ENCODE results near the gene ODF2.
"Not testable (repeated sequence)": the region's sequence is repeated elsewhere in the genome, so short reads cannot be mapped to it uniquely, and the experiment has no call there.

Gene ODF2

GRCh38 chr9:128421482-128421996 is 34.3 kb upstream of the ODF2 start:
- no peaks in the 10 kb centered on the region for H3K36me3 ChIP-seq (ENCODE audit: insufficient read depth, low read length)
- TF ChIP-seq POLR2AphosphoS5 (IDR thresholded peaks at IDR 0.05; ENCODE audit: borderline replicate concordance, low read depth, low read length) (no peak), EZH2 (IDR thresholded peaks at IDR 0.05) (no peak), FOXP2 (optimal IDR thresholded peaks at IDR 0.05; ENCODE audit: control extremely low read depth, extremely low read length, insufficient read depth) (no peak)
- no peak overlapping the region for H3K27ac ChIP-seq
- DNase-seq (ENCODE audit: low read depth, low spot score) = no peak
- no peaks in the 10 kb centered on the region for H3K9me3 ChIP-seq (ENCODE audit: low read depth, low read length)
- H3K9ac ChIP-seq (ENCODE audit: insufficient read length) = no peak overlapping the region
- no peak overlapping the region for H3K4me3 ChIP-seq

GRCh38 chr9:128422022-128422782 is 33.6 kb upstream of the ODF2 start:
- not testable (repeated sequence) for H3K36me3 ChIP-seq (ENCODE audit: insufficient read depth, low read length); DNase-seq (ENCODE audit: low read depth, low spot score); H3K4me3 ChIP-seq; H3K27ac ChIP-seq; H3K9ac ChIP-seq (ENCODE audit: insufficient read length); H3K9me3 ChIP-seq (ENCODE audit: low read depth, low read length)

DNA sequence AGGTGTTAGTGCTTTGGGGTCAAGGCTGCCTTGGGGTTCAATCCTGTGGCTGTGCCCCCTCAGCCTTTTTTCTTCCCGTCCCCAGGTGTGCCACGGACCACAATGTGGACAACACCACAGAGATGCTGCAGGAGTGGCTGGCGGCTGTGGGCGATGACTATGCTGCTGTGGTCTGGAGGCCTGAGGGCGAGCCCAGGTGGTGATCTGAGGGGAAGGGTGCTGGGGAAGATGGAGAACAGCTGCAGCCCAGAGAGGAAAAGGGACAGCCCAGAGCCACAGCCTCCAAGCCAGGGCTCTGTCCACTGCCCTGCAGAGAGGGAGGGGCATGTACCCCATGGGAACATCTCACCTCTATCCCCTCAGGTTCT is 33.0 kb upstream of the ODF2 start:
- H3K27ac ChIP-seq = no peak overlapping the region
- H3K9ac ChIP-seq (ENCODE audit: insufficient read length) = no peak overlapping the region
- no peaks in the 10 kb centered on the region for H3K9me3 ChIP-seq (ENCODE audit: low read depth, low read length)
- TF ChIP-seq POLR2AphosphoS5 (IDR thresholded peaks at IDR 0.05; ENCODE audit: borderline replicate concordance, low read depth, low read length) (no peak), FOXP2 (optimal IDR thresholded peaks at IDR 0.05; ENCODE audit: control extremely low read depth, extremely low read length, insufficient read depth) (no peak), EZH2 (IDR thresholded peaks at IDR 0.05) (no peak)
- no peak for DNase-seq (ENCODE audit: low read depth, low spot score)
- H3K4me3 ChIP-seq = no peak overlapping the region
- H3K36me3 ChIP-seq (ENCODE audit: insufficient read depth, low read length) = no peaks in the 10 kb centered on the region

DNA sequence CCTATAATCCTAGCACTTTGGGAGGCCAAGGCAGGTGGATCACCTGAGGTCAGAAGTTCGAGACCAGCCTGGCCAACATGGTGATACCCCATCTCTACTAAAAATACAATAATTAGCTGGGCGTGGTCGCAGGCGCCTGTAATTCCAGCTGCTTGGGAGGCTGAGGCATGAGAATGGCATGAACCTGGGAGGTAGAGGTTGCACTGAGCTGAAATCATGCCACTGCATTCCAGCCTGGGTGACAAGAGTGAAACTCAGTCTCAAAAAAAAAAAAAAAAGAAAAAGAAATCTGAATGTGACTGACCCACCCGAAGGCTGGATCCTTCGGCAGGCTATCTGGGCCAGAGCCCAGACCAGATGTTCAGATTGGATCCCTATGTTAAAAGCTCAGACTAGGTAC is 32.5 kb upstream of the ODF2 start:
- H3K27ac ChIP-seq; H3K9me3 ChIP-seq (ENCODE audit: low read depth, low read length); DNase-seq (ENCODE audit: low read depth, low spot score); H3K9ac ChIP-seq (ENCODE audit: insufficient read length); H3K36me3 ChIP-seq (ENCODE audit: insufficient read depth, low read length); H3K4me3 ChIP-seq: not testable (repeated sequence)

- no peak overlapping the region for H3K27ac ChIP-seq
- TF ChIP-seq EZH2 (IDR thresholded peaks at IDR 0.05) = no peak
- TF ChIP-seq POLR2AphosphoS5 (IDR thresholded peaks at IDR 0.05; ENCODE audit: borderline replicate concordance, low read depth, low read length) = no peak
- TF ChIP-seq FOXP2 (optimal IDR thresholded peaks at IDR 0.05; ENCODE audit: control extremely low read depth, extremely low read length, insufficient read depth) = no peak
- H3K9me3 ChIP-seq (ENCODE audit: low read depth, low read length) = no peaks in the 10 kb centered on the region
These were observed 31.5 kb upstream of the ODF2 start for GRCh38 chr9:128424268-128424780.

GRCh38 chr9:128428644-128429512 is 26.9 kb upstream of the ODF2 start:
- H3K36me3 ChIP-seq (ENCODE audit: insufficient read depth, low read length) = no peaks in the 10 kb centered on the region
- no peak overlapping the region for H3K4me3 ChIP-seq
- DNase-seq (ENCODE audit: low read depth, low spot score) = no peak
- H3K9me3 ChIP-seq (ENCODE audit: low read depth, low read length) = no peaks in the 10 kb centered on the region
- H3K9ac ChIP-seq (ENCODE audit: insufficient read length) = no peak overlapping the region
- TF ChIP-seq POLR2AphosphoS5 (IDR thresholded peaks at IDR 0.05; ENCODE audit: borderline replicate concordance, low read depth, low read length) = no peak
- TF ChIP-seq FOXP2 (optimal IDR thresholded peaks at IDR 0.05; ENCODE audit: control extremely low read depth, extremely low read length, insufficient read depth) = no peak
- no peak for TF ChIP-seq EZH2 (IDR thresholded peaks at IDR 0.05)
- no peak overlapping the region for H3K27ac ChIP-seq

More at GRCh38 chr9:128424268-128424780, 31.5 kb upstream of the ODF2 start:
- no peak overlapping the region for H3K9ac ChIP-seq (ENCODE audit: insufficient read length)
- DNase-seq (ENCODE audit: low read depth, low spot score) = no peak
- H3K36me3 ChIP-seq (ENCODE audit: insufficient read depth, low read length) = no peaks in the 10 kb centered on the region
- H3K4me3 ChIP-seq = no peak overlapping the region

GRCh38 chr9:128429513-128430086 is 26.2 kb upstream of the ODF2 start:
- Histone ChIP-seq H3K9me3 (ENCODE audit: low read depth, low read length) (no peaks in the 10 kb centered on the region), H3K36me3 (ENCODE audit: insufficient read depth, low read length) (no peaks in the 10 kb centered on the region), H3K27ac (no peak overlapping the region), H3K9ac (ENCODE audit: insufficient read length) (no peak overlapping the region), H3K4me3 (no peak overlapping the region)
- TF ChIP-seq FOXP2 (optimal IDR thresholded peaks at IDR 0.05; ENCODE audit: control extremely low read depth, extremely low read length, insufficient read depth) = no peak
- no peak for TF ChIP-seq POLR2AphosphoS5 (IDR thresholded peaks at IDR 0.05; ENCODE audit: borderline replicate concordance, low read depth, low read length)
- no peak for TF ChIP-seq EZH2 (IDR thresholded peaks at IDR 0.05)
- no peak for DNase-seq (ENCODE audit: low read depth, low spot score)

- Histone ChIP-seq H3K9me3 (ENCODE audit: low read depth, low read length) (no peaks in the 10 kb centered on the region), H3K9ac (ENCODE audit: insufficient read length) (no peak overlapping the region), H3K27ac (no peak overlapping the region), H3K36me3 (ENCODE audit: insufficient read depth, low read length) (no peaks in the 10 kb centered on the region), H3K4me3 (no peak overlapping the region)
- TF ChIP-seq FOXP2 (optimal IDR thresholded peaks at IDR 0.05; ENCODE audit: control extremely low read depth, extremely low read length, insufficient read depth) (no peak), EZH2 (IDR thresholded peaks at IDR 0.05) (no peak), POLR2AphosphoS5 (IDR thresholded peaks at IDR 0.05; ENCODE audit: borderline replicate concordance, low read depth, low read length) (no peak)
- no peak for DNase-seq (ENCODE audit: low read depth, low spot score)
These were observed 24.6 kb upstream of the ODF2 start for GRCh38 chr9:128431207-128431606.
